Endothelial cell (in vitro differentiated cells): ENCODE measurements around the gene LIPG. TPM values are rescaled to one million over a fixed set of nuclear protein-coding genes. Genes with fewer than 3 reads are reported as not detected.
"Not testable (repeated sequence)": the region's sequence is repeated elsewhere in the genome, so short reads cannot be mapped to it uniquely, and the experiment has no call there.

Experiments
- DNase-seq: peaks from one replicate; pipeline ENCODE4 v3.0.0; 2021; ENCODE audit warnings: low spot score
- H3K27ac Mint-ChIP-seq: one replicate; pipeline ENCODE4 v1.8.0; 2021; ENCODE audit warnings: mixed read lengths, inconsistent platforms; ENCODE audit not compliant: unreplicated experiment
- H3K27me3 Mint-ChIP-seq: one replicate; pipeline ENCODE4 v1.8.0; 2021; ENCODE audit warnings: mild to moderate bottlenecking, moderate library complexity, mixed read lengths, inconsistent platforms; ENCODE audit not compliant: unreplicated experiment
- H3K36me3 Mint-ChIP-seq: one replicate; pipeline ENCODE4 v1.8.0; 2021; ENCODE audit warnings: mild to moderate bottlenecking, low read depth, mixed read lengths, inconsistent platforms; ENCODE audit not compliant: unreplicated experiment
- H3K4me1 Mint-ChIP-seq: one replicate; pipeline ENCODE4 v1.8.0; 2021; ENCODE audit warnings: mild to moderate bottlenecking, mixed read lengths, inconsistent platforms; ENCODE audit not compliant: unreplicated experiment
- H3K4me3 Mint-ChIP-seq: one replicate; pipeline ENCODE4 v1.8.0; 2021; ENCODE audit warnings: mild to moderate bottlenecking, mixed read lengths, inconsistent platforms; ENCODE audit not compliant: unreplicated experiment
- H3K9me3 Mint-ChIP-seq: one replicate; pipeline ENCODE4 v1.8.0; 2021; ENCODE audit warnings: mixed read lengths, inconsistent platforms; ENCODE audit not compliant: unreplicated experiment
- total RNA-seq: library from RNA; stranded (reverse); fragmentation: NEBNext Ultra II Directional; extraction: Animal tissue kit (Norgen Biotek cat#: 25700); gene quantifications from one replicate; pipeline ENCODE4 v1.2.1, GENCODE V29; 2021; ENCODE audit not compliant: unreplicated experiment
- TF ChIP-seq, protein P1 (sequence below): fragments of 200-600 bp; sonication (generic); IDR thresholded peaks from one replicate; pipeline ENCODE4 v1.5.0; 2021; ENCODE audit warnings: antibody characterized with exemption; ENCODE audit not compliant: unreplicated experiment

Gene LIPG
- total RNA-seq, 1 donor from 2014 or later: 19.6 TPM

GRCh38 chr18:49555641-49556040, 6.2 kb upstream of the LIPG start:
- Mint-ChIP-seq H3K36me3 (no peaks in the 10 kb centered on the region), H3K9me3 (no peaks in the 10 kb centered on the region), H3K27me3 (no peaks in the 10 kb centered on the region), H3K4me1 (peaks cover 5% of the 10 kb centered on the region), H3K4me3 (no peak overlapping the region), H3K27ac (no peak overlapping the region)
- TF ChIP-seq, protein P1, sequence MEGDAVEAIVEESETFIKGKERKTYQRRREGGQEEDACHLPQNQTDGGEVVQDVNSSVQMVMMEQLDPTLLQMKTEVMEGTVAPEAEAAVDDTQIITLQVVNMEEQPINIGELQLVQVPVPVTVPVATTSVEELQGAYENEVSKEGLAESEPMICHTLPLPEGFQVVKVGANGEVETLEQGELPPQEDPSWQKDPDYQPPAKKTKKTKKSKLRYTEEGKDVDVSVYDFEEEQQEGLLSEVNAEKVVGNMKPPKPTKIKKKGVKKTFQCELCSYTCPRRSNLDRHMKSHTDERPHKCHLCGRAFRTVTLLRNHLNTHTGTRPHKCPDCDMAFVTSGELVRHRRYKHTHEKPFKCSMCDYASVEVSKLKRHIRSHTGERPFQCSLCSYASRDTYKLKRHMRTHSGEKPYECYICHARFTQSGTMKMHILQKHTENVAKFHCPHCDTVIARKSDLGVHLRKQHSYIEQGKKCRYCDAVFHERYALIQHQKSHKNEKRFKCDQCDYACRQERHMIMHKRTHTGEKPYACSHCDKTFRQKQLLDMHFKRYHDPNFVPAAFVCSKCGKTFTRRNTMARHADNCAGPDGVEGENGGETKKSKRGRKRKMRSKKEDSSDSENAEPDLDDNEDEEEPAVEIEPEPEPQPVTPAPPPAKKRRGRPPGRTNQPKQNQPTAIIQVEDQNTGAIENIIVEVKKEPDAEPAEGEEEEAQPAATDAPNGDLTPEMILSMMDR: no peak
- DNase-seq: no peak

- Mint-ChIP-seq H3K4me1 (peaks cover 17% of the 10 kb centered on the region), H3K27me3 (peaks cover 13% of the 10 kb centered on the region), H3K4me3 (no peak overlapping the region), H3K36me3 (no peaks in the 10 kb centered on the region), H3K27ac (no peak overlapping the region), H3K9me3 (no peaks in the 10 kb centered on the region)
- no peak for DNase-seq
- TF ChIP-seq, protein P1: no peak
Measured at GRCh38 chr18:49558356-49558755, 3.5 kb upstream of the LIPG start.

GRCh38 chr18:49559326-49559931, 2.4 kb upstream of the LIPG start:
- not testable (repeated sequence) for H3K27ac Mint-ChIP-seq, H3K36me3 Mint-ChIP-seq, H3K9me3 Mint-ChIP-seq, H3K4me3 Mint-ChIP-seq, DNase-seq
- Mint-ChIP-seq H3K27me3 (peaks cover 13% of the 10 kb centered on the region), H3K4me1 (peaks cover 23% of the 10 kb centered on the region)

DNA sequence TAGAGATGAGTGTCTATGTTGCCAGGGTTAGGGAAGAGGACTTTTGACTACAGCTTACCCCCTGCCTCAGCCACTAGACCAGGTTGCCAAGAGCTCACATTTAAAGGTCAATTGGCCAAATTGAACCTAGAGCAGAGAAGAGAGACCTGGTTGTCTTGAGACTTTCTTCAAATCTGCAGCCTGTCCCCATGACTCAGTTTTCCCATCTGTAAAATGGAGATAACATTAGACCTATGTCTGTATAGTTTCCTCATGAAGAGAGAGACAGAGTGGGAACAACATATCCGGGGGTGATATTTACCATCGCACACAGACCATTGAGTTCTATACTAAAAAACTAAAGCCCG, 1.6 kb upstream of the LIPG start:
- H3K36me3 Mint-ChIP-seq: no peaks in the 10 kb centered on the region
- H3K27me3 Mint-ChIP-seq: peaks cover 13% of the 10 kb centered on the region
- no peaks in the 10 kb centered on the region for H3K9me3 Mint-ChIP-seq
- no peak for DNase-seq
- peaks cover 23% of the 10 kb centered on the region for H3K4me1 Mint-ChIP-seq
- H3K27ac Mint-ChIP-seq: peak overlapping the region; percentile 30
- H3K4me3 Mint-ChIP-seq: peak overlapping the region; percentile 92
- TF ChIP-seq, protein P1: no peak

GRCh38 chr18:49560624-49561288, 1.1 kb upstream of the LIPG start:
- peaks cover 13% of the 10 kb centered on the region for H3K27me3 Mint-ChIP-seq
- TF ChIP-seq, protein P1: no peak
- peak overlapping the region; percentile 92 for H3K4me3 Mint-ChIP-seq

More at GRCh38 chr18:49560624-49561288, 1.1 kb upstream of the LIPG start:
- DNase-seq: peak; percentile 35
- Mint-ChIP-seq H3K9me3 (no peaks in the 10 kb centered on the region), H3K4me1 (peaks cover 23% of the 10 kb centered on the region), H3K27ac (peak overlapping the region; percentile 30), H3K36me3 (no peaks in the 10 kb centered on the region)
